Panc1 (cell line): ENCODE data around the gene BTLA. TPM values are rescaled to one million over a fixed set of nuclear protein-coding genes. Genes with fewer than 3 reads are reported as not detected.

ENCODE experiments used
- ATAC-seq: fragments of 200-7000 bp; cut with Tn5 transposase; 2 replicates; pipeline ENCODE4 v1.9.1; 2020; ENCODE audit warnings: mild to moderate bottlenecking, moderate library complexity
- BruUV-seq: library from RNA; stranded (reverse); fragments of 400-500 nt; replicated peaks from 2 replicates; lab custom pipeline; 2021; lab: Mats Ljungman, UMichigan
- CTCF ChIA-PET: fragments of 300-600 bp; sonication (Branson Sonifier 250); formaldehyde crosslinking; loops from one replicate; lab custom pipeline; 2022; ENCODE audit warnings: antibody characterized with exemption; lab: Charles Lee
- POLR2A ChIA-PET: fragments of 300-600 bp; sonication (Branson Sonifier 250); formaldehyde crosslinking; loops from one replicate; lab custom pipeline; 2022; ENCODE audit warnings: antibody characterized with exemption; lab: Charles Lee
- DNase-seq: peaks from one replicate; pipeline ENCODE4 v3.0.0-alpha.2; 2010; ENCODE audit warnings: low read depth, low spot score
- H3K27ac ChIP-seq: 2 replicates; pipeline ENCODE4 v1.5.1; 2011; ENCODE audit warnings: mild to moderate bottlenecking, low read length, inconsistent platforms
- H3K27me3 ChIP-seq: fragments of 200-500 bp; sonication (Bioruptor generic); 2 replicates; pipeline ENCODE4 v1.6.0; 2014; ENCODE audit warnings: low read length, inconsistent platforms; ENCODE audit not compliant: control insufficient read depth, insufficient read depth
- H3K36me3 ChIP-seq: fragments of 200-500 bp; sonication (Bioruptor generic); 2 replicates; pipeline ENCODE4 v1.5.1; 2014; ENCODE audit warnings: inconsistent platforms, mild to moderate bottlenecking, low read length, moderate library complexity; ENCODE audit not compliant: control insufficient read depth, insufficient read depth
- H3K4me1 ChIP-seq: 2 replicates; pipeline ENCODE4 v1.5.1; 2011; ENCODE audit warnings: inconsistent platforms, mild to moderate bottlenecking, low read length, moderate library complexity; ENCODE audit not compliant: control insufficient read depth, insufficient read depth
- H3K4me3 ChIP-seq, 2 experiments: 2 replicates each; pipeline ENCODE4 v1.5.1; 2011 to 2012; ENCODE audit warnings: low read depth in 2 of 2, low read length in 2 of 2, mild to moderate bottlenecking in 2 of 2, inconsistent platforms in 1 of 2, moderate library complexity in 1 of 2
- H3K9me3 ChIP-seq: fragments of 200-500 bp; sonication (Bioruptor generic); 2 replicates; pipeline ENCODE4 v1.5.1; 2014; ENCODE audit warnings: low read depth, mild to moderate bottlenecking, inconsistent platforms, low read length, moderate library complexity; ENCODE audit not compliant: control insufficient read depth, insufficient read depth
- POLR2AphosphoS5 ChIP-seq: IDR thresholded peaks from 2 replicates; pipeline ENCODE4 v1.6.1; 2012; ENCODE audit warnings: mild to moderate bottlenecking, low read depth, low read length, moderate library complexity
- SIN3A ChIP-seq: IDR thresholded peaks from 2 replicates; pipeline ENCODE4 v1.6.1; 2012; ENCODE audit warnings: low read depth, mild to moderate bottlenecking, low read length, moderate library complexity, borderline replicate concordance; ENCODE audit not compliant: insufficient read depth
- TCF7L2 ChIP-seq: IDR thresholded peaks from 2 replicates; pipeline ENCODE4 v1.6.1; 2011; ENCODE audit warnings: mild to moderate bottlenecking, low read depth, low read length, inconsistent platforms
- in situ Hi-C: cut with HindIII; loops from 2 replicates; pipeline ENCODE4 v1.10.0; 2016; ENCODE audit warnings: low sequenced_read_pairs, low pct_unique_long_range_greater_than_20kb
- intact Hi-C: fragments of 100-400 bp; cut with micrococcal nuclease; formaldehyde crosslinking; loops from one replicate; pipeline ENCODE4 v1.10.0; 2022; ENCODE audit not compliant: unreplicated experiment
- total RNA-seq: library from RNA; stranded (reverse); gene quantifications from one replicate; pipeline ENCODE4 v1.2.1, GENCODE V29; 2021; ENCODE audit not compliant: unreplicated experiment
- TF ChIP-seq, protein P1 (sequence below), 2 experiments: IDR thresholded peaks; 2 replicates each; pipeline ENCODE4 v1.6.1; 2011 to 2012; ENCODE audit warnings: low read depth in 2 of 2, control low read depth in 1 of 2, low read length in 1 of 2, mild to moderate bottlenecking in 1 of 2, moderate library complexity in 1 of 2; ENCODE audit not compliant: insufficient read depth in 1 of 2
- TF ChIP-seq, protein P2 (sequence below): fragments of 450-650 bp; IDR thresholded peaks from 2 replicates; pipeline ENCODE4 v1.5.1; 2017; ENCODE audit warnings: mild to moderate bottlenecking

The BTLA gene
- total RNA-seq, 1 experiment from 2014 or later = not detected

DNA sequence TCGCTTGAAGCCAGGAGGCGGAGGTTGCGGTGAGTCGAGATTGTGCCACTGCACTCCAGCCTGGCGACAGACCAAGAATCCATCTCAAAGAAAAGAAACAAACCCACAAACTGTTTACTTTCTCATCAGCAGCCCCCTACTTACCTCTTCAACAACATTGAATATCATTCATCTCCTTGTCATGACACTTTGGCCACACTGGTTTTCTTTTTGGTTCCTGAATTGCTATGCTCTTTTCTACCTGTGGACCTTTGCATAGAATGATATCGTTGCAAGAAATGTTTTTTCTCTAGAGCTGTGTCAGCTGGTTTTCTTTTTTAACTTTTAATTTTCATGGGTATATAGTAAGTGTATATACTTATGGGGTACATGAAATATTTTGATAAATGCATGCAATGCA is 83.9 kb downstream of the BTLA start:
- ATAC-seq (no peak), DNase-seq (no peak)
- intact Hi-C loops = no loop called here
- BruUV-seq = no TSS peak
- Histone ChIP-seq H3K9me3 (no peaks in the 10 kb centered on the region), H3K36me3 (no peaks in the 10 kb centered on the region), H3K27me3 (no peaks in the 10 kb centered on the region), H3K4me1 (no peaks in the 10 kb centered on the region), H3K4me3 (no peak overlapping the region), H3K27ac (no peak overlapping the region)
- TF ChIP-seq TCF7L2 = no peak
- TF ChIP-seq, protein P1, sequence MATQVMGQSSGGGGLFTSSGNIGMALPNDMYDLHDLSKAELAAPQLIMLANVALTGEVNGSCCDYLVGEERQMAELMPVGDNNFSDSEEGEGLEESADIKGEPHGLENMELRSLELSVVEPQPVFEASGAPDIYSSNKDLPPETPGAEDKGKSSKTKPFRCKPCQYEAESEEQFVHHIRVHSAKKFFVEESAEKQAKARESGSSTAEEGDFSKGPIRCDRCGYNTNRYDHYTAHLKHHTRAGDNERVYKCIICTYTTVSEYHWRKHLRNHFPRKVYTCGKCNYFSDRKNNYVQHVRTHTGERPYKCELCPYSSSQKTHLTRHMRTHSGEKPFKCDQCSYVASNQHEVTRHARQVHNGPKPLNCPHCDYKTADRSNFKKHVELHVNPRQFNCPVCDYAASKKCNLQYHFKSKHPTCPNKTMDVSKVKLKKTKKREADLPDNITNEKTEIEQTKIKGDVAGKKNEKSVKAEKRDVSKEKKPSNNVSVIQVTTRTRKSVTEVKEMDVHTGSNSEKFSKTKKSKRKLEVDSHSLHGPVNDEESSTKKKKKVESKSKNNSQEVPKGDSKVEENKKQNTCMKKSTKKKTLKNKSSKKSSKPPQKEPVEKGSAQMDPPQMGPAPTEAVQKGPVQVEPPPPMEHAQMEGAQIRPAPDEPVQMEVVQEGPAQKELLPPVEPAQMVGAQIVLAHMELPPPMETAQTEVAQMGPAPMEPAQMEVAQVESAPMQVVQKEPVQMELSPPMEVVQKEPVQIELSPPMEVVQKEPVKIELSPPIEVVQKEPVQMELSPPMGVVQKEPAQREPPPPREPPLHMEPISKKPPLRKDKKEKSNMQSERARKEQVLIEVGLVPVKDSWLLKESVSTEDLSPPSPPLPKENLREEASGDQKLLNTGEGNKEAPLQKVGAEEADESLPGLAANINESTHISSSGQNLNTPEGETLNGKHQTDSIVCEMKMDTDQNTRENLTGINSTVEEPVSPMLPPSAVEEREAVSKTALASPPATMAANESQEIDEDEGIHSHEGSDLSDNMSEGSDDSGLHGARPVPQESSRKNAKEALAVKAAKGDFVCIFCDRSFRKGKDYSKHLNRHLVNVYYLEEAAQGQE (IDR thresholded peaks at IDR 0.05; ENCODE audit: insufficient read depth in 1 of 2, low read depth in 2 of 2, low read length in 1 of 2) = no peak
- TF ChIP-seq, protein P2, sequence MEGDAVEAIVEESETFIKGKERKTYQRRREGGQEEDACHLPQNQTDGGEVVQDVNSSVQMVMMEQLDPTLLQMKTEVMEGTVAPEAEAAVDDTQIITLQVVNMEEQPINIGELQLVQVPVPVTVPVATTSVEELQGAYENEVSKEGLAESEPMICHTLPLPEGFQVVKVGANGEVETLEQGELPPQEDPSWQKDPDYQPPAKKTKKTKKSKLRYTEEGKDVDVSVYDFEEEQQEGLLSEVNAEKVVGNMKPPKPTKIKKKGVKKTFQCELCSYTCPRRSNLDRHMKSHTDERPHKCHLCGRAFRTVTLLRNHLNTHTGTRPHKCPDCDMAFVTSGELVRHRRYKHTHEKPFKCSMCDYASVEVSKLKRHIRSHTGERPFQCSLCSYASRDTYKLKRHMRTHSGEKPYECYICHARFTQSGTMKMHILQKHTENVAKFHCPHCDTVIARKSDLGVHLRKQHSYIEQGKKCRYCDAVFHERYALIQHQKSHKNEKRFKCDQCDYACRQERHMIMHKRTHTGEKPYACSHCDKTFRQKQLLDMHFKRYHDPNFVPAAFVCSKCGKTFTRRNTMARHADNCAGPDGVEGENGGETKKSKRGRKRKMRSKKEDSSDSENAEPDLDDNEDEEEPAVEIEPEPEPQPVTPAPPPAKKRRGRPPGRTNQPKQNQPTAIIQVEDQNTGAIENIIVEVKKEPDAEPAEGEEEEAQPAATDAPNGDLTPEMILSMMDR = no peak
- TF ChIP-seq SIN3A = no peak
- TF ChIP-seq POLR2AphosphoS5 = no peak
- in situ Hi-C loops = no loop called here
- CTCF ChIA-PET = no interaction called here
- POLR2A ChIA-PET = no interaction called here

Other genes starting within 250 kb of the BTLA start
- gene SLC9C1, start 205.3 kb downstream of the BTLA start, total RNA-seq = not detected
- gene CD200, start 166.3 kb downstream of the BTLA start, total RNA-seq = not detected
- gene ATG3, start 62.5 kb upstream of the BTLA start, total RNA-seq = 75.1 TPM
- 37.8 TPM for gene SLC35A5, start 62.6 kb upstream of the BTLA start, total RNA-seq
- 0.64 TPM for gene CCDC80, start 141.7 kb upstream of the BTLA start, total RNA-seq